ENCODE results near the gene CRK. TPM values are rescaled to one million over a fixed set of nuclear protein-coding genes. Genes with fewer than 3 reads are reported as not detected.

Gene CRK
- total RNA-seq, 3 donors from 2014 or later (not counting 1 experiment from before 2014, with no cell fraction given), result 15.9 to 19.6 (median 16.7) TPM

DNA sequence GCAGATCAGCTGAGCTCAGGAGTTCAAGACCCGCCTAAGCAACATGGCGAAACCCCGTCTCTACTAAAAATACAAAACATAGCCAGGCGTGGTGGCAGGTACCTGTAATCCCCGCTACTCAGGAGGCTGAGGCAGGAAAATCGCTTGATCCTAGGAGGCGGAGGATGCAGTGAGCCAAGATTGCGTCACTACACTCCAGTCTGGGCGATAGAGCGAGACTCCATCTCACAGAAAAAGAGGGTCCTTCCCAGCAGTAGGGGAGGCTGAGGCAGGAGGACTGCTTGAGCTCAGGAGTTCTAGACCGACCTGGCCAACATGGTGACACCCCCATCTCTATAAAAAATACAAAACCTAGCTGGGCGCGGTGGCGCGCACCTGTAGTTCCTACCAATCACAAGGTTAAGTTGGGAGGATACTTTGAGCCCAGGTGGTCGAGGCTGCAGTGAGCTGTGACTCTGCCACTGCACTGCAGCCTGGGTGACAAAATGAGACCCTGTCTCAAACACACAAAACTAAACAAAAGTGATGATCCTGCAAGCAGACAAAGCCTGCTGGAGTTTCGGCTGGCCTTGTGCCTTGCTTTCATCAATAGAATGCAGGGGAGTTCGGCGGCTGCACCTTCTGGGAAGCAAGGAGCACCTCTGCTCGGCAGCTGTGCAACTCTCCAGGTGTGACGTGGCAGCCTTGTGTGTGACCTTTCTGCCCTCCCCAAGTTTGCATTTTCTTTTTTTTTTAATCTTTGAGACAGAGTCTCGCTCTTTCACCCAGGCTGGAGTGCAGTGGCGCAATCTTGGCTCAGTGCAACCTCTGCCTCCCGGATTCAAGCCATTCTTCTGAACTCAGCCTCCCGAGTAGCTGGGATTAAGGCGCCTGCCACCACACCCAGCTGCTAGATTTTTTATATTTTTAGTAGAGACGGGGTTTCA lies 43.6 kb downstream of the CRK start:
- Histone ChIP-seq H3K9me3 (ENCODE audit: control insufficient read depth, insufficient read depth, low read length) (no peaks in the 10 kb centered on the region), H3K4me3 (ENCODE audit: low read length) (no peak overlapping the region), H3K27me3 (ENCODE audit: control insufficient read depth, insufficient read depth, low read length) (no peaks in the 10 kb centered on the region), H3K27ac (ENCODE audit: low read length) (no peak overlapping the region), H3K4me1 (ENCODE audit: control insufficient read depth, insufficient read depth, low read length) (no peaks in the 10 kb centered on the region), H3K36me3 (ENCODE audit: control insufficient read depth, insufficient read depth, low read length) (no peaks in the 10 kb centered on the region)
- Mint-ChIP-seq H3K4me1 (peaks cover 0 to 8% of the 10 kb centered on the region in 2 donors), H3K36me3 (no peaks in the 10 kb centered on the region), H3K27ac (no peak overlapping the region), H3K27me3 (ENCODE audit: low read depth in 2 of 2) (no peaks in the 10 kb centered on the region), H3K4me3 (no peak overlapping the region), H3K9me3 (no peaks in the 10 kb centered on the region)
- DNase-seq, result no peak
- 89% methylated on average over 27 of the region's 27 CpGs for WGBS (ENCODE audit: insufficient coverage)
- TF ChIP-seq, protein P1, sequence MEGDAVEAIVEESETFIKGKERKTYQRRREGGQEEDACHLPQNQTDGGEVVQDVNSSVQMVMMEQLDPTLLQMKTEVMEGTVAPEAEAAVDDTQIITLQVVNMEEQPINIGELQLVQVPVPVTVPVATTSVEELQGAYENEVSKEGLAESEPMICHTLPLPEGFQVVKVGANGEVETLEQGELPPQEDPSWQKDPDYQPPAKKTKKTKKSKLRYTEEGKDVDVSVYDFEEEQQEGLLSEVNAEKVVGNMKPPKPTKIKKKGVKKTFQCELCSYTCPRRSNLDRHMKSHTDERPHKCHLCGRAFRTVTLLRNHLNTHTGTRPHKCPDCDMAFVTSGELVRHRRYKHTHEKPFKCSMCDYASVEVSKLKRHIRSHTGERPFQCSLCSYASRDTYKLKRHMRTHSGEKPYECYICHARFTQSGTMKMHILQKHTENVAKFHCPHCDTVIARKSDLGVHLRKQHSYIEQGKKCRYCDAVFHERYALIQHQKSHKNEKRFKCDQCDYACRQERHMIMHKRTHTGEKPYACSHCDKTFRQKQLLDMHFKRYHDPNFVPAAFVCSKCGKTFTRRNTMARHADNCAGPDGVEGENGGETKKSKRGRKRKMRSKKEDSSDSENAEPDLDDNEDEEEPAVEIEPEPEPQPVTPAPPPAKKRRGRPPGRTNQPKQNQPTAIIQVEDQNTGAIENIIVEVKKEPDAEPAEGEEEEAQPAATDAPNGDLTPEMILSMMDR (IDR thresholded peaks at IDR 0.05), result no peak
- no peak for ATAC-seq
- intact Hi-C loops (cut with micrococcal nuclease), result no loop called here

DNA sequence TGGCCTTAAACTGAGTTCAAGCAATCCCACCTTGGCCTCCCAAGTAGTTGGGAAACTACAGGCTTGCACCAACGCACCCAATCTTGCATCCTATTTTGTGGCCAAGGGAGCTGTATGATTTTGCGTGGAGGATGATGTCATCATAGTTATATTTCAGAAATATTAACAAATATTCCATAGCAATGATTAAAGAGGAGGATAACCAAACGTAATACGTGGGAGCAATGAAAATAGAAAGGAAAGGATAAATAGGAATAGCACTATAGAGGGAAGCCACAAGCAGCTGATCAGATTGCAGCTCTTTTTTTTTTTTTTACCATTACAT lies 53.8 kb downstream of the CRK start:
- H3K27ac ChIP-seq (ENCODE audit: low read length), result no peak overlapping the region
- Mint-ChIP-seq H3K27ac (no peak overlapping the region), H3K36me3 (no peaks in the 10 kb centered on the region), H3K9me3 (no peaks in the 10 kb centered on the region), H3K4me3 (no peak overlapping the region), H3K27me3 (ENCODE audit: low read depth in 2 of 2) (no peaks in the 10 kb centered on the region), H3K4me1 (peaks cover 23 to 25% of the 10 kb centered on the region in 2 donors)
- peaks cover 12% of the 10 kb centered on the region for H3K4me1 ChIP-seq (ENCODE audit: control insufficient read depth, insufficient read depth, low read length)
- H3K36me3 ChIP-seq (ENCODE audit: control insufficient read depth, insufficient read depth, low read length), result no peaks in the 10 kb centered on the region
- intact Hi-C loops (cut with micrococcal nuclease), result no loop called here
- no peak overlapping the region for H3K4me3 ChIP-seq (ENCODE audit: low read length)
- no peaks in the 10 kb centered on the region for H3K27me3 ChIP-seq (ENCODE audit: control insufficient read depth, insufficient read depth, low read length)
- TF ChIP-seq, protein P1 (IDR thresholded peaks at IDR 0.05), result no peak
- DNase-seq (no peak), ATAC-seq (no peak)
- H3K9me3 ChIP-seq (ENCODE audit: control insufficient read depth, insufficient read depth, low read length), result no peaks in the 10 kb centered on the region
- WGBS (ENCODE audit: insufficient coverage), result no CpG with 5 or more reads among the region's 4 CpGs

DNA sequence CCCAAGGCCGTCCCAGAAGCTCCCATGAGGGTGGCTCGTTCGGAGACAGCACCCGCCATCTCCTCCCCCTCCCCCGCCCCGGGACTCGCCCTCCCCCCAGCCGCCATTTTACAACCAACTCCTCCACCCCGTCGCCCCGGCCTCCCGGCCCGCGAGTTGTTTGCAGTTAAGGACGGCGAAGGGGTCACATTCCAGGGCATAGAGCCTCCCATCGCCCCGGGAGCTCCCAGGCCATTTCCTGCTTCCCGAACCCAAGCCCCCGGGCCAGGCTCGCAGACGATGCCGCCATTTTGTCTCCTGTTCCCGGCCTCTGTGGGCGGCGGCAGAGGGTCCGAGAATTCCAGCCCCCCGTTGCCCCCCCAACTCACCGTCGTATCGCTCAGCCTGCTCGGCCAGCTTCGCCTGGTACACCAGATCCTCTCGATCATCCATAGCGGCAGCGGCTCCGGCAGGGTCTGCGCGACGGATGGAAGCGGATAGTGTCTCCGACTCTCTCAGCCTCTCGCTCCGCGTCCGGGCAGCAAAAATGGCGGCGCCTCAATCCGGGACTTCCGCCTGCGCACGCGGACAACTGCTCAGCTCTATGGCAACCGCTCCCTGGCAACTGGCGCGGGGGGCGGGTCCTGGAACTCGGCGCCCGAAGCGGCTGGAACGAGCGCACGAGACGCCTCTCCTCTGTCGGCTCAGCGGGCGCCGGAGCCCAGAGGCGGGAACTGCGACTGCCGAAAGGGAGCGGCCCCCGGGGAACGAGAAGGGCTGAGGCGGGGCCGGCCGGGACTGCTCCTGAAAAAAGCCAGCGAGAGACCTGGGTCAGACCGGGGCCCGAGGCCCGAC lies 56.1 kb downstream of the CRK start, which contains the start of gene YWHAE:
TSS of gene YWHAE (minus strand) at position 544 of the 834 bp plus-strand sequence. CDS start at position 432, 112 bp downstream.
- H3K27me3 Mint-ChIP-seq (ENCODE audit: low read depth in 2 of 2), result no peaks in the 10 kb centered on the region
- Histone ChIP-seq H3K4me3 (ENCODE audit: low read length) (peak within 1 kb of the TSS; percentile 92), H3K36me3 (ENCODE audit: control insufficient read depth, insufficient read depth, low read length) (no peaks in the 10 kb centered on the region), H3K9me3 (ENCODE audit: control insufficient read depth, insufficient read depth, low read length) (no peaks in the 10 kb centered on the region), H3K27me3 (ENCODE audit: control insufficient read depth, insufficient read depth, low read length) (no peaks in the 10 kb centered on the region), H3K27ac (ENCODE audit: low read length) (peak within 1 kb of the TSS; percentile 89), H3K4me1 (ENCODE audit: control insufficient read depth, insufficient read depth, low read length) (peaks cover 15% of the 10 kb centered on the region)
- WGBS (ENCODE audit: insufficient coverage), result under 1% methylated on average over 79 of the region's 82 CpGs
- H3K36me3 Mint-ChIP-seq, result no peaks in the 10 kb centered on the region
- intact Hi-C loops (cut with micrococcal nuclease), result loop anchor here (2.0 kb wide), 2 partner anchors 35 to 57 kb away; partner anchors contain the start of gene CRK
- peak; percentile 93 to 96 for DNase-seq
- H3K9me3 Mint-ChIP-seq, result no peaks in the 10 kb centered on the region
- TF ChIP-seq, protein P1 (IDR thresholded peaks at IDR 0.05), result no peak
- H3K4me1 Mint-ChIP-seq, result peaks cover 33 to 44% of the 10 kb centered on the region in 2 donors
- H3K27ac Mint-ChIP-seq, result peak within 1 kb of the TSS; percentile 98
- peak within 1 kb of the TSS; percentile 99 for H3K4me3 Mint-ChIP-seq
- ATAC-seq, result peak; percentile 86 to 95 (median 91)
